ENCODE results near the gene MGMT. TPM values are rescaled to one million over a fixed set of nuclear protein-coding genes. Genes with fewer than 3 reads are reported as not detected.

Gene MGMT
- total and polyA plus RNA-seq, 5 donors from 2014 or later: 18.7 to 48.0 (median 35.2) TPM

GRCh38 chr10:129812398-129812797 lies 345.4 kb downstream of the MGMT start:
- DNase-seq: no peak
- peaks cover 0 to 3% (median 0%) of the 10 kb centered on the region in 7 donors for H3K9me3 Mint-ChIP-seq
- Histone ChIP-seq H3K36me3 (ENCODE audit: control insufficient read depth, insufficient read depth, low read length) (no peaks in the 10 kb centered on the region), H3K9me3 (ENCODE audit: control insufficient read depth in 2 of 2, low read length in 2 of 2) (no peaks in the 10 kb centered on the region), H3K4me3 (ENCODE audit: low read depth, low read length) (no peak overlapping the region), H3K27ac (ENCODE audit: insufficient read depth, low read length, poor library complexity, severe bottlenecking) (no peak overlapping the region), H3K4me1 (ENCODE audit: control insufficient read depth, insufficient read depth, low read length, poor library complexity, severe bottlenecking) (no peaks in the 10 kb centered on the region), H3K27me3 (ENCODE audit: control insufficient read depth, insufficient read depth, low read length) (no peaks in the 10 kb centered on the region)
- no peaks in the 10 kb centered on the region for H3K36me3 Mint-ChIP-seq
- no peaks in the 10 kb centered on the region for H3K27me3 Mint-ChIP-seq
- ATAC-seq (ENCODE audit: low read depth in 2 of 2): no peak
- no peaks in the 10 kb centered on the region for H3K4me1 Mint-ChIP-seq
- H3K27ac Mint-ChIP-seq: no peak overlapping the region
- no peak overlapping the region for H3K4me3 Mint-ChIP-seq

GRCh38 chr10:129814681-129815646 lies 347.9 kb downstream of the MGMT start:
- no peak for ATAC-seq (ENCODE audit: low read depth in 2 of 2)
- H3K27ac ChIP-seq (ENCODE audit: insufficient read depth, low read length, poor library complexity, severe bottlenecking): no peak overlapping the region
- no peak overlapping the region for H3K4me3 ChIP-seq (ENCODE audit: low read depth, low read length)
- no peaks in the 10 kb centered on the region for H3K27me3 ChIP-seq (ENCODE audit: control insufficient read depth, insufficient read depth, low read length)
- H3K27ac Mint-ChIP-seq: peak overlapping the region in 1 of 3 donors; percentile 35
- no peaks in the 10 kb centered on the region for H3K4me1 ChIP-seq (ENCODE audit: control insufficient read depth, insufficient read depth, low read length, poor library complexity, severe bottlenecking)
- no peak overlapping the region for H3K4me3 Mint-ChIP-seq
- no peaks in the 10 kb centered on the region for H3K4me1 Mint-ChIP-seq
- no peaks in the 10 kb centered on the region for H3K27me3 Mint-ChIP-seq
- DNase-seq: no peak
- no peaks in the 10 kb centered on the region for H3K36me3 ChIP-seq (ENCODE audit: control insufficient read depth, insufficient read depth, low read length)
- no peaks in the 10 kb centered on the region for H3K9me3 ChIP-seq (ENCODE audit: control insufficient read depth in 2 of 2, low read length in 2 of 2)
- no peaks in the 10 kb centered on the region for H3K36me3 Mint-ChIP-seq
- H3K9me3 Mint-ChIP-seq: peaks cover 0 to 8% (median 0%) of the 10 kb centered on the region in 7 donors

GRCh38 chr10:129815898-129816655 lies 349.0 kb downstream of the MGMT start:
- no peak for ATAC-seq (ENCODE audit: low read depth in 2 of 2)
- Mint-ChIP-seq H3K27ac (no peak overlapping the region), H3K4me3 (no peak overlapping the region), H3K27me3 (peaks cover 4% of the 10 kb centered on the region), H3K4me1 (no peaks in the 10 kb centered on the region), H3K36me3 (no peaks in the 10 kb centered on the region), H3K9me3 (peaks cover 0 to 8% (median 0%) of the 10 kb centered on the region in 7 donors)
- no peak for DNase-seq
- Histone ChIP-seq H3K9me3 (ENCODE audit: control insufficient read depth in 2 of 2, low read length in 2 of 2) (no peaks in the 10 kb centered on the region), H3K4me1 (ENCODE audit: control insufficient read depth, insufficient read depth, low read length, poor library complexity, severe bottlenecking) (no peaks in the 10 kb centered on the region), H3K36me3 (ENCODE audit: control insufficient read depth, insufficient read depth, low read length) (no peaks in the 10 kb centered on the region), H3K27me3 (ENCODE audit: control insufficient read depth, insufficient read depth, low read length) (no peaks in the 10 kb centered on the region), H3K27ac (ENCODE audit: insufficient read depth, low read length, poor library complexity, severe bottlenecking) (no peak overlapping the region), H3K4me3 (ENCODE audit: low read depth, low read length) (no peak overlapping the region)

- peaks cover 4% of the 10 kb centered on the region for H3K27me3 Mint-ChIP-seq
- H3K4me3 Mint-ChIP-seq: no peak overlapping the region
- peaks cover 0 to 8% (median 0%) of the 10 kb centered on the region in 7 donors for H3K9me3 Mint-ChIP-seq
- no peaks in the 10 kb centered on the region for H3K4me1 Mint-ChIP-seq
- Histone ChIP-seq H3K27me3 (ENCODE audit: control insufficient read depth, insufficient read depth, low read length) (no peaks in the 10 kb centered on the region), H3K4me1 (ENCODE audit: control insufficient read depth, insufficient read depth, low read length, poor library complexity, severe bottlenecking) (no peaks in the 10 kb centered on the region), H3K9me3 (ENCODE audit: control insufficient read depth in 2 of 2, low read length in 2 of 2) (no peaks in the 10 kb centered on the region), H3K27ac (ENCODE audit: insufficient read depth, low read length, poor library complexity, severe bottlenecking) (no peak overlapping the region), H3K4me3 (ENCODE audit: low read depth, low read length) (no peak overlapping the region), H3K36me3 (ENCODE audit: control insufficient read depth, insufficient read depth, low read length) (no peaks in the 10 kb centered on the region)
- no peaks in the 10 kb centered on the region for H3K36me3 Mint-ChIP-seq
- H3K27ac Mint-ChIP-seq: no peak overlapping the region
- DNase-seq: no peak
- no peak for ATAC-seq (ENCODE audit: low read depth in 2 of 2)
Measured at GRCh38 chr10:129816656-129817045, 349.6 kb downstream of the MGMT start.
